SK-N-MC (cell line): Measurements from ENCODE around the gene CDK9.

Experiments used
- EZH2 ChIP-seq: fragments of 200-600 bp; sonication (generic); IDR thresholded peaks from one replicate; pipeline ENCODE4 v1.6.1; 2017; ENCODE audit warnings: antibody characterized with exemption
- FOXP2 ChIP-seq: optimal IDR thresholded peaks from 2 replicates; pipeline ENCODE3; 2011; ENCODE audit warnings: mild to moderate bottlenecking, moderate library complexity; ENCODE audit not compliant: insufficient read depth; ENCODE audit errors: extremely low read length, control extremely low read depth
- POLR2AphosphoS5 ChIP-seq: IDR thresholded peaks from 2 replicates; pipeline ENCODE4 v1.6.1; 2012; ENCODE audit warnings: mild to moderate bottlenecking, low read depth, low read length, borderline replicate concordance

- no peak for TF ChIP-seq POLR2AphosphoS5
- no peak for TF ChIP-seq EZH2
- TF ChIP-seq FOXP2 = no peak
These were observed 41.3 kb upstream of the CDK9 start for GRCh38 chr9:127744398-127745110.
